GM18519 (cell line): ENCODE results near the gene KRTAP15-1.

Source experiments
- ATAC-seq: cut with Tn5 transposase; IDR thresholded peaks from one replicate; pipeline ENCODE4 v1.9.1; 2021; ENCODE audit warnings: mild to moderate bottlenecking, moderate library complexity; ENCODE audit not compliant: unreplicated experiment, low FRiP score

Gene KRTAP15-1

GRCh38 chr21:30486180-30486579 lies 46.1 kb downstream of the KRTAP15-1 start:
- ATAC-seq = no peak

GRCh38 chr21:30487336-30487735 lies 47.3 kb downstream of the KRTAP15-1 start, which contains the start of gene KRTAP19-2:
Gene KRTAP19-2 (minus strand): TSS chr21:30487436. CDS start chr21:30487348, 88 bp downstream.
- ATAC-seq = no peak
